Glutamatergic neuron (in vitro differentiated cells): Measurements from ENCODE around the gene FAM120AOS. TPM values are rescaled to one million over a fixed set of nuclear protein-coding genes. Genes with fewer than 3 reads are reported as not detected.

Source experiments
- DNase-seq: peaks from one replicate; pipeline ENCODE4 v3.0.0; 2022
- H3K27ac Mint-ChIP-seq: one replicate; pipeline ENCODE4 v1.8.0; 2020; ENCODE audit warnings: mild to moderate bottlenecking, mixed read lengths, inconsistent platforms; ENCODE audit not compliant: unreplicated experiment
- H3K27me3 Mint-ChIP-seq: one replicate; pipeline ENCODE4 v1.8.0; 2020; ENCODE audit warnings: mild to moderate bottlenecking, moderate library complexity, mixed read lengths, inconsistent platforms; ENCODE audit not compliant: unreplicated experiment
- H3K36me3 Mint-ChIP-seq: one replicate; pipeline ENCODE4 v1.8.0; 2020; ENCODE audit warnings: mild to moderate bottlenecking, mixed read lengths, inconsistent platforms; ENCODE audit not compliant: unreplicated experiment
- H3K4me1 Mint-ChIP-seq: one replicate; pipeline ENCODE4 v1.8.0; 2020; ENCODE audit warnings: mild to moderate bottlenecking, low read depth, mixed read lengths, inconsistent platforms; ENCODE audit not compliant: unreplicated experiment
- H3K4me3 Mint-ChIP-seq: one replicate; pipeline ENCODE4 v1.8.0; 2020; ENCODE audit warnings: mild to moderate bottlenecking, mixed read lengths, inconsistent platforms; ENCODE audit not compliant: unreplicated experiment
- H3K9me3 Mint-ChIP-seq: one replicate; pipeline ENCODE4 v1.8.0; 2020; ENCODE audit warnings: mild to moderate bottlenecking, moderate library complexity, mixed read lengths, inconsistent platforms; ENCODE audit not compliant: unreplicated experiment
- long read RNA-seq: library from polyadenylated mRNA; unstranded; transcript quantifications from one replicate; pipeline ENCODE4 v2.0.0, GENCODE V29; 2020; ENCODE audit not compliant: unreplicated experiment
- total RNA-seq: library from RNA; stranded (reverse); fragmentation: NEBNext Ultra II Directional; extraction: Animal tissue kit (Norgen Biotek cat#: 25700); gene quantifications from one replicate; pipeline ENCODE4 v1.2.1, GENCODE V29; 2021; ENCODE audit not compliant: unreplicated experiment
- TF ChIP-seq, protein P1 (sequence below): fragments of 200-600 bp; sonication (generic); IDR thresholded peaks from one replicate; pipeline ENCODE4 v1.5.0; 2021; ENCODE audit not compliant: partially characterized antibody, unreplicated experiment

The FAM120AOS gene
- total RNA-seq = 24.2 TPM
- long read RNA-seq, partial matches to known transcripts = 0 of 18 reads
- long read RNA-seq, other reads (novel, unspliced or antisense) = 6 of 18 reads

DNA sequence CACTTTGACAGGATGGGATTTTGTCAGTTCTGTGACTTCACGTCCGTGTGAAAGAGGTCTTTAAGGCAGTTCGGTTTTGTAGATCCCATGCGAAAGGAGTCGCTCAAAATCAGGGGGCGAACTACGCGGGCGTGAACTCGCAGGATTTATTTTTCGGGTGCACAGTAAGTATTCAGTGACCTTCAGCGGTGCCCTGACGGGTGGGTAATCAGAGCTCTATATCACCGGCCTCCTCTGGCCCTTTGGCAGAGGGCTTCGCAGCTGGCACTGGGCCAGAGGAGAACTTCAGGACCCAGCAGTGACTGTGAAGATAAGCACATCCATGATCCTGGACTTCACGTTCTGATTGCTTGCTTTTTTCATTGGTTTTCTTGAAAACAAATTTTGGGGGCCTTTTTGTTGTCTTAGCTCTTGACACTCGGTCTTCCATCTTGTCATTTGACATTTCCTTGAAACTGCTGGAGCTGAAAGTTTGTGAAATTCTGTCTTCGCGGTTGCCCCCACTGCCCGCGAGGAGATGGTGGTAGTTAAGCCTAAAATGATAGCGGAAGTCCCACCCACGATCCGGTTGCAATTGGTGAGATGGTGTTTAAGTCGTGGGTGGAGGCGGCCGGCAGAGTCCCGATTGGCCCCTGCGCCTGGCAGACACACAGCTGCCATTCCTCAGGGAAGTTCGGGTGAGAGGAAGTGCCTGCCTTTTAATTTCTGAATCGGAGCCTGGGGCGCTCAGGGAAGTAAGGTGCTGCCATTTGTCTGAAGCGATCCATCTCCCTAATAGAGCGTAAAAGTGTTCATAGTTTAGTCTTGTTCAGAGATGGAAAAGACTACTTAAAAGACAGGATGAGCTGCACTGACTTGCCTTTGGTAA lies at the start of gene FAM120AOS:
TSS of gene FAM120AOS (minus strand) at position 535 of the 868 bp plus-strand sequence. CDS start 872 bp downstream, outside the sequence.
- peaks cover 11% of the 10 kb centered on the region for H3K4me1 Mint-ChIP-seq
- peak; percentile 83 for DNase-seq
- peaks cover 11% of the 10 kb centered on the region for H3K9me3 Mint-ChIP-seq
- H3K4me3 Mint-ChIP-seq = peak within 1 kb of the TSS; percentile 99
- H3K27ac Mint-ChIP-seq = peak within 1 kb of the TSS; percentile 86
- peaks cover 3% of the 10 kb centered on the region for H3K36me3 Mint-ChIP-seq
- H3K27me3 Mint-ChIP-seq = peaks cover 9% of the 10 kb centered on the region
- TF ChIP-seq, protein P1, sequence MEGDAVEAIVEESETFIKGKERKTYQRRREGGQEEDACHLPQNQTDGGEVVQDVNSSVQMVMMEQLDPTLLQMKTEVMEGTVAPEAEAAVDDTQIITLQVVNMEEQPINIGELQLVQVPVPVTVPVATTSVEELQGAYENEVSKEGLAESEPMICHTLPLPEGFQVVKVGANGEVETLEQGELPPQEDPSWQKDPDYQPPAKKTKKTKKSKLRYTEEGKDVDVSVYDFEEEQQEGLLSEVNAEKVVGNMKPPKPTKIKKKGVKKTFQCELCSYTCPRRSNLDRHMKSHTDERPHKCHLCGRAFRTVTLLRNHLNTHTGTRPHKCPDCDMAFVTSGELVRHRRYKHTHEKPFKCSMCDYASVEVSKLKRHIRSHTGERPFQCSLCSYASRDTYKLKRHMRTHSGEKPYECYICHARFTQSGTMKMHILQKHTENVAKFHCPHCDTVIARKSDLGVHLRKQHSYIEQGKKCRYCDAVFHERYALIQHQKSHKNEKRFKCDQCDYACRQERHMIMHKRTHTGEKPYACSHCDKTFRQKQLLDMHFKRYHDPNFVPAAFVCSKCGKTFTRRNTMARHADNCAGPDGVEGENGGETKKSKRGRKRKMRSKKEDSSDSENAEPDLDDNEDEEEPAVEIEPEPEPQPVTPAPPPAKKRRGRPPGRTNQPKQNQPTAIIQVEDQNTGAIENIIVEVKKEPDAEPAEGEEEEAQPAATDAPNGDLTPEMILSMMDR = no peak

GRCh38 chr9:93501406-93501805 lies 48.0 kb upstream of the FAM120AOS start:
- TF ChIP-seq, protein P1 = no peak
- no peak for DNase-seq
- Mint-ChIP-seq H3K9me3 (peaks cover 4% of the 10 kb centered on the region), H3K27me3 (peaks cover 3% of the 10 kb centered on the region), H3K36me3 (no peaks in the 10 kb centered on the region), H3K4me1 (peaks cover 7% of the 10 kb centered on the region), H3K27ac (peak overlapping the region; percentile 44), H3K4me3 (no peak overlapping the region)

GRCh38 chr9:93500571-93501298 lies 47.4 kb upstream of the FAM120AOS start:
- DNase-seq = no peak
- H3K4me3 Mint-ChIP-seq = no peak overlapping the region
- peaks cover 7% of the 10 kb centered on the region for H3K4me1 Mint-ChIP-seq
- no peaks in the 10 kb centered on the region for H3K27me3 Mint-ChIP-seq
- TF ChIP-seq, protein P1 = no peak
- no peaks in the 10 kb centered on the region for H3K36me3 Mint-ChIP-seq
- peaks cover 4% of the 10 kb centered on the region for H3K9me3 Mint-ChIP-seq
- H3K27ac Mint-ChIP-seq = no peak overlapping the region

DNA sequence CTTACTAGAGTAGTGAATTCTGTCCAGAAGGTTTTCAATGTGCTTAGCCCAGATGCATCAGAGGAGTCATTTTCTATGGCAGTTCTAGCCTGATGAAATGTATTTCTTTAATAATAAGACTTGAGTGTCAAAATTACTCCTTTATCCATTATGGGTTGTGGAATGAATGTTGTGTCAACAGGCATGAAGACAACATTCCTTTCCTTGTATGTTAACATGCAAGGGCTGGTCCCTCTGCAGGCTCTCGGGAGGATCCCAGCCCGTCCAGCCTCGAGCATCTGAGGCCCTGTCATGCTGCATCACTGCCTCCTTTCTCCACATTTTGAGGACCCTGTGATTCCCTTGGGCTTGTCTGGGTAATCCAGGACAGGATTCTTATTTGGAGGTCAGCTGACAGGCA lies 42.9 kb upstream of the FAM120AOS start:
- H3K36me3 Mint-ChIP-seq = peaks cover 5% of the 10 kb centered on the region
- H3K4me3 Mint-ChIP-seq = no peak overlapping the region
- H3K27me3 Mint-ChIP-seq = no peaks in the 10 kb centered on the region
- TF ChIP-seq, protein P1 = no peak
- no peak overlapping the region for H3K27ac Mint-ChIP-seq
- peaks cover 10% of the 10 kb centered on the region for H3K4me1 Mint-ChIP-seq
- no peak for DNase-seq
- H3K9me3 Mint-ChIP-seq = no peaks in the 10 kb centered on the region

GRCh38 chr9:93493949-93494348 lies 40.6 kb upstream of the FAM120AOS start:
- Mint-ChIP-seq H3K9me3 (no peaks in the 10 kb centered on the region), H3K4me3 (no peak overlapping the region), H3K4me1 (peaks cover 6% of the 10 kb centered on the region), H3K27me3 (no peaks in the 10 kb centered on the region), H3K27ac (no peak overlapping the region), H3K36me3 (peaks cover 5% of the 10 kb centered on the region)
- TF ChIP-seq, protein P1 = no peak
- no peak for DNase-seq
